ENCODE results near the gene UGT1A10. TPM values are rescaled to one million over a fixed set of nuclear protein-coding genes. Genes with fewer than 3 reads are reported as not detected.

Gene UGT1A10
- total and polyA plus RNA-seq, 10 of the 15 experiments (the other 5 are each of a cell fraction or from before 2014, with no cell fraction given), result not detected

- H3K9ac ChIP-seq (ENCODE audit: control insufficient read depth, insufficient read depth, low read length), result no peak overlapping the region
- ChIA-PET RAD21 (ENCODE audit: unreplicated experiment) (no interaction called here), POLR2A (no interaction called here), CTCF (no interaction called here), SMC1A (ENCODE audit: uncharacterized antibody, unreplicated experiment) (no interaction called here)
- H3K27me3 ChIP-seq (replicated peaks in 1 of 2; ENCODE audit: control insufficient read depth in 2 of 2, insufficient read depth in 2 of 2, low read length in 1 of 2), result no peaks in the 10 kb centered on the region
- DNase-seq (ENCODE audit: low read depth, low spot score), result no peak
- no peak overlapping the region for H3K4me3 ChIP-seq
- H3K27ac ChIP-seq (ENCODE audit: control insufficient read depth, insufficient read depth), result no peak overlapping the region
- H3K79me2 ChIP-seq (ENCODE audit: control insufficient read depth, insufficient read depth, low read length), result no peaks in the 10 kb centered on the region
- H3K9me3 ChIP-seq (replicated peaks; ENCODE audit: control insufficient read depth, insufficient read depth, low read length), result no peaks in the 10 kb centered on the region; the same call in 2 of the 3 replicates
- no TSS peak for BruUV-seq (replicated peaks)
- TF ChIP-seq ZNF274 (IDR thresholded peaks at IDR 0.05; ENCODE audit: insufficient read depth, insufficient read length) (no peak), SMAD5 (IDR thresholded peaks at IDR 0.05; ENCODE audit: low read depth) (no peak), MTA3 (IDR thresholded peaks at IDR 0.05; ENCODE audit: borderline replicate concordance, low read length) (no peak), RFX5 (IDR thresholded peaks at IDR 0.05; ENCODE audit: low read depth, low read length) (no peak), MYB (IDR thresholded peaks at IDR 0.05; ENCODE audit: borderline replicate concordance, low read depth, low read length) (no peak)
- no peaks in the 10 kb centered on the region for H3K36me3 ChIP-seq (ENCODE audit: control insufficient read depth in 2 of 2, insufficient read depth in 2 of 2, low read length in 1 of 2)
- no peak overlapping the region for H2AFZ ChIP-seq (ENCODE audit: control insufficient read depth, low read depth, low read length)
- no peak overlapping the region for H3K4me2 ChIP-seq (ENCODE audit: control insufficient read depth, insufficient read depth)
- WGBS (ENCODE audit: insufficient coverage, insufficient replicate concordance, low lambda C conversion rate, missing lambda C conversion rate), result 48% methylated on average over 5 of the region's 5 CpGs
- intact Hi-C loops (cut with micrococcal nuclease; ENCODE audit: unreplicated experiment) (no loop called here), in situ Hi-C loops (cut with MboI) (no loop called here)
- no peaks in the 10 kb centered on the region for H4K20me1 ChIP-seq (ENCODE audit: control insufficient read depth, insufficient read depth)
- ATAC-seq, result no peak
- no peak for FAIRE-seq
- no peaks in the 10 kb centered on the region for H3K4me1 ChIP-seq (ENCODE audit: control insufficient read depth, insufficient read depth, low read length)
Observed at GRCh38 chr2:233773854-233774253, 137.6 kb downstream of the UGT1A10 start.

GRCh38 chr2:233775414-233775813, 139.2 kb downstream of the UGT1A10 start:
- in situ Hi-C loops (cut with MboI), result no loop called here
- POLR2A ChIA-PET, result no interaction called here
- no peak for DNase-seq (ENCODE audit: low read depth, low spot score)

More at GRCh38 chr2:233775414-233775813, 139.2 kb downstream of the UGT1A10 start:
- H3K4me2 ChIP-seq (ENCODE audit: control insufficient read depth, insufficient read depth), result no peak overlapping the region
- no peak overlapping the region for H3K9ac ChIP-seq (ENCODE audit: control insufficient read depth, insufficient read depth, low read length)
- no peak overlapping the region for H2AFZ ChIP-seq (ENCODE audit: control insufficient read depth, low read depth, low read length)
- no peaks in the 10 kb centered on the region for H3K79me2 ChIP-seq (ENCODE audit: control insufficient read depth, insufficient read depth, low read length)
- H3K27ac ChIP-seq (ENCODE audit: control insufficient read depth, insufficient read depth), result no peak overlapping the region
- no peaks in the 10 kb centered on the region for H4K20me1 ChIP-seq (ENCODE audit: control insufficient read depth, insufficient read depth)
- no TSS peak for BruUV-seq (replicated peaks)
- no peaks in the 10 kb centered on the region; the same call in 2 of the 3 replicates for H3K9me3 ChIP-seq (replicated peaks; ENCODE audit: control insufficient read depth, insufficient read depth, low read length)
- ChIA-PET CTCF (no interaction called here), RAD21 (ENCODE audit: unreplicated experiment) (no interaction called here), SMC1A (ENCODE audit: uncharacterized antibody, unreplicated experiment) (no interaction called here)
- 35% methylated on average over 6 of the region's 6 CpGs for WGBS (ENCODE audit: insufficient coverage, insufficient replicate concordance, low lambda C conversion rate, missing lambda C conversion rate)
- no peak for ATAC-seq
- FAIRE-seq, result no peak
- no peaks in the 10 kb centered on the region for H3K27me3 ChIP-seq (replicated peaks in 1 of 2; ENCODE audit: control insufficient read depth in 2 of 2, insufficient read depth in 2 of 2, low read length in 1 of 2)
- no peak overlapping the region for H3K4me3 ChIP-seq
- H3K4me1 ChIP-seq (ENCODE audit: control insufficient read depth, insufficient read depth, low read length), result no peaks in the 10 kb centered on the region
- TF ChIP-seq MEF2A (IDR thresholded peaks at IDR 0.05; ENCODE audit: insufficient read depth, low read depth, low read length), result no peak
- no peak for TF ChIP-seq ATF2 (IDR thresholded peaks at IDR 0.05; ENCODE audit: low read length)
- no peak for TF ChIP-seq TCF12 (IDR thresholded peaks at IDR 0.05; ENCODE audit: low read depth, low read length)
- TF ChIP-seq ATF3 (IDR thresholded peaks at IDR 0.05; ENCODE audit: borderline replicate concordance, extremely low read depth, low read depth, low read length), result no peak
- TF ChIP-seq TARDBP (IDR thresholded peaks at IDR 0.05; ENCODE audit: borderline replicate concordance), result no peak
- TF ChIP-seq LARP7 (IDR thresholded peaks at IDR 0.05), result no peak
- H3K36me3 ChIP-seq (ENCODE audit: control insufficient read depth in 2 of 2, insufficient read depth in 2 of 2, low read length in 1 of 2), result no peaks in the 10 kb centered on the region
- intact Hi-C loops (cut with micrococcal nuclease; ENCODE audit: unreplicated experiment), result no loop called here

Data from GM12878 (cell line).